Coronary artery (tissue), 2 donors: Measurements from ENCODE around the gene PRRG4.
"Not testable (repeated sequence)": the region's sequence is repeated elsewhere in the genome, so short reads cannot be mapped to it uniquely, and the experiment has no call there.

Experiments used
- DNase-seq: peaks from one replicate; pipeline ENCODE4 v3.0.0-alpha.2; 2017; ENCODE audit warnings: low spot score
- H3K27ac ChIP-seq, 2 donors: fragments of 200-600 bp; sonication (generic); one replicate each; pipeline ENCODE4 v1.5.1; 2016 to 2019
- H3K4me3 ChIP-seq: fragments of 200-600 bp; sonication (generic); 2 replicates; pipeline ENCODE4 v1.5.1; 2016; ENCODE audit warnings: mild to moderate bottlenecking, moderate library complexity
- TF ChIP-seq, protein P1 (sequence below): fragments of 200-600 bp; sonication (generic); IDR thresholded peaks from one replicate; pipeline ENCODE4 v1.5.1; 2019; ENCODE audit warnings: antibody characterized with exemption

The PRRG4 gene

GRCh38 chr11:32829680-32830412 lies at the start of gene PRRG4:
Gene PRRG4 (plus strand): TSS chr11:32829927. CDS start chr11:32830530, 603 bp downstream.
- peak within 1 kb of the TSS; percentile 80 for H3K4me3 ChIP-seq
- peak; percentile 75 for DNase-seq
- H3K27ac ChIP-seq = peak within 1 kb of the TSS in 1 of 2 donors; percentile 50
- TF ChIP-seq, protein P1, sequence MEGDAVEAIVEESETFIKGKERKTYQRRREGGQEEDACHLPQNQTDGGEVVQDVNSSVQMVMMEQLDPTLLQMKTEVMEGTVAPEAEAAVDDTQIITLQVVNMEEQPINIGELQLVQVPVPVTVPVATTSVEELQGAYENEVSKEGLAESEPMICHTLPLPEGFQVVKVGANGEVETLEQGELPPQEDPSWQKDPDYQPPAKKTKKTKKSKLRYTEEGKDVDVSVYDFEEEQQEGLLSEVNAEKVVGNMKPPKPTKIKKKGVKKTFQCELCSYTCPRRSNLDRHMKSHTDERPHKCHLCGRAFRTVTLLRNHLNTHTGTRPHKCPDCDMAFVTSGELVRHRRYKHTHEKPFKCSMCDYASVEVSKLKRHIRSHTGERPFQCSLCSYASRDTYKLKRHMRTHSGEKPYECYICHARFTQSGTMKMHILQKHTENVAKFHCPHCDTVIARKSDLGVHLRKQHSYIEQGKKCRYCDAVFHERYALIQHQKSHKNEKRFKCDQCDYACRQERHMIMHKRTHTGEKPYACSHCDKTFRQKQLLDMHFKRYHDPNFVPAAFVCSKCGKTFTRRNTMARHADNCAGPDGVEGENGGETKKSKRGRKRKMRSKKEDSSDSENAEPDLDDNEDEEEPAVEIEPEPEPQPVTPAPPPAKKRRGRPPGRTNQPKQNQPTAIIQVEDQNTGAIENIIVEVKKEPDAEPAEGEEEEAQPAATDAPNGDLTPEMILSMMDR = no peak

GRCh38 chr11:32780839-32781238 lies 48.9 kb upstream of the PRRG4 start:
- DNase-seq, H3K4me3 ChIP-seq, H3K27ac ChIP-seq: not testable (repeated sequence)

DNA sequence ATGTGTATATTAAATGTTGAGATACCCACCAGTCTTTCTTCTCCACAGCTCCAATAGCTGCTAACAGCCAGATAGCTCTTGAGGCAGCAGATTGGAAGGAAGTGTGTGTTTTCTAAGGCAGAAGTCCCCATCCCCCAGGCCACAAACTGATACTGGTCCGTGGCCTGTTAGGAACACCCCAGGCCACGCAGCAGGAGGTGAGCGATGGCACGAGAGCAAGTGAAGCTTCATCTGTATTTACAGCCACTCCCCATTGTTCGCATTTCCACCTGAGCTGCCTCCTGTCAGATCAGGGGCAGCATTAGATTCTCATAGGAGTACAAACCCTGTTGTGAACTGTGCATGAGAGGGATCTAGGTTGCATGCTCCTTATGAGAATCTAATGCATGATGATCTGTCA lies 48.0 kb upstream of the PRRG4 start:
- Histone ChIP-seq H3K4me3 (no peak overlapping the region), H3K27ac (no peak overlapping the region)
- no peak for DNase-seq
- TF ChIP-seq, protein P1 = no peak

GRCh38 chr11:32785262-32785661 lies 44.5 kb upstream of the PRRG4 start:
- Histone ChIP-seq H3K4me3 (no peak overlapping the region), H3K27ac (no peak overlapping the region)
- no peak for DNase-seq
- TF ChIP-seq, protein P1 = no peak

DNA sequence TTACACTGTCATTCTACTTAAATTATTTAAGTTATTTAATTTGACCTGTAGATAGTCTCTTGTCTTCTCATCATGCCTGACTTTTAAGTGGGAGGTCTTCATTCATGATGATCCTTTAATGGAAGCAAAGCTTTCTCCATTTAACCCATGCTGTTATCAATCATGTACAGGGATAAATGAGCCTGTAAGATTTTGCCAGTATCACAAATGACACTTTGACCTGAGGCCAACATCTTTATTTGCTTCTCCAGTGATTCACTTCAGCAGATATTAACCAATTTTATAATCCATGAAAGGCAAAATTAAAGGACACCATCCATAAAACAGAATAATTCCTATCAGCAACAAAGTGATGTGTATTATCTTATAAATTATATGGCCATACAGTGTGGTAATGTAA lies 42.9 kb upstream of the PRRG4 start:
- TF ChIP-seq, protein P1 = no peak
- Histone ChIP-seq H3K27ac (no peak overlapping the region), H3K4me3 (no peak overlapping the region)
- no peak for DNase-seq

- TF ChIP-seq, protein P1 = no peak
- H3K4me3 ChIP-seq = no peak overlapping the region
- no peak for DNase-seq
- no peak overlapping the region for H3K27ac ChIP-seq
These were observed 38.8 kb upstream of the PRRG4 start for GRCh38 chr11:32790916-32791315.

- Histone ChIP-seq H3K27ac (no peak overlapping the region), H3K4me3 (peak overlapping the region; percentile 51)
- TF ChIP-seq, protein P1 = no peak
- DNase-seq = no peak
These were observed 37.4 kb upstream of the PRRG4 start for GRCh38 chr11:32792111-32792947.
